Measurements from ENCODE around the gene NEMP1.

The NEMP1 gene

GRCh38 chr12:57105011-57105753 lies 26.6 kb upstream of the NEMP1 start:
- no peak for DNase-seq (ENCODE audit: low spot score)
- H3K4me2 ChIP-seq (ENCODE audit: insufficient read depth, low read length, poor library complexity, severe bottlenecking): no peak overlapping the region
- no peak overlapping the region for H3K27ac ChIP-seq (replicated peaks; ENCODE audit: low read length)
- no peak overlapping the region for H3K18ac ChIP-seq (ENCODE audit: low read length)
- H3K4me3 ChIP-seq (ENCODE audit: low read length in 2 of 2): no peak overlapping the region
- H2AK5ac ChIP-seq (ENCODE audit: low read depth, low read length): peak overlapping the region; percentile 8
- peak overlapping the region; percentile 51 for H3K9ac ChIP-seq (ENCODE audit: low read depth, low read length, poor library complexity)
- H2BK120ac ChIP-seq (ENCODE audit: low read depth, low read length): no peak overlapping the region
- H2BK15ac ChIP-seq (ENCODE audit: low read length): no peak overlapping the region
- peak overlapping the region; percentile 59 for H3K23ac ChIP-seq (ENCODE audit: low read depth, low read length, poor library complexity)
- no peaks in the 10 kb centered on the region for H3K27me3 ChIP-seq (ENCODE audit: control insufficient read depth in 3 of 3, insufficient read depth in 3 of 3, low read depth in 1 of 3, low read length in 3 of 3)
- no peaks in the 10 kb centered on the region for H3K9me3 ChIP-seq (replicated peaks in 1 of 2; ENCODE audit: control insufficient read depth in 2 of 2, insufficient read depth in 1 of 2, low read depth in 1 of 2, low read length in 2 of 2)
- no peak overlapping the region for H3K14ac ChIP-seq (ENCODE audit: low read length)
- peaks cover 10% of the 10 kb centered on the region in 2 donors for H3K4me1 ChIP-seq (ENCODE audit: control insufficient read depth in 2 of 2, insufficient read depth in 1 of 2, low read depth in 1 of 2, low read length in 2 of 2)
- no peak overlapping the region for H2AFZ ChIP-seq (ENCODE audit: low read length)
- H3K79me1 ChIP-seq (ENCODE audit: low read depth, low read length): no peaks in the 10 kb centered on the region
- H3K4ac ChIP-seq (ENCODE audit: low read length): no peak overlapping the region
- no CpG with 5 or more reads among the region's 14 CpGs for WGBS, 2 donors (ENCODE audit: extremely low coverage in 2 of 2, insufficient read length in 2 of 2, insufficient replicate concordance in 1 of 2)
- H3K36me3 ChIP-seq (replicated peaks in 1 of 2; ENCODE audit: control insufficient read depth in 2 of 2, insufficient read depth in 2 of 2, low read length in 2 of 2): peaks cover 0 to 64% of the 10 kb centered on the region in 2 donors
- H2BK12ac ChIP-seq (ENCODE audit: low read length): no peak overlapping the region
- H2BK5ac ChIP-seq (ENCODE audit: low read length): no peak overlapping the region
- H4K8ac ChIP-seq (ENCODE audit: low read depth, low read length): no peak overlapping the region
- H4K91ac ChIP-seq (ENCODE audit: low read depth, low read length, poor library complexity): no peak overlapping the region

- no peaks in the 10 kb centered on the region for H3K27me3 ChIP-seq (ENCODE audit: control insufficient read depth in 3 of 3, insufficient read depth in 3 of 3, low read depth in 1 of 3, low read length in 3 of 3)
- H3K9ac ChIP-seq (ENCODE audit: low read depth, low read length, poor library complexity): no peak overlapping the region
- no peak overlapping the region for H2BK15ac ChIP-seq (ENCODE audit: low read length)
- H3K27ac ChIP-seq (replicated peaks; ENCODE audit: low read length): no peak overlapping the region
- no peak overlapping the region for H3K4me3 ChIP-seq (ENCODE audit: low read length in 2 of 2)
- no peak overlapping the region for H3K14ac ChIP-seq (ENCODE audit: low read length)
- H3K4ac ChIP-seq (ENCODE audit: low read length): no peak overlapping the region
- H3K4me1 ChIP-seq (ENCODE audit: control insufficient read depth in 2 of 2, insufficient read depth in 1 of 2, low read depth in 1 of 2, low read length in 2 of 2): peaks cover 6 to 8% of the 10 kb centered on the region in 2 donors
- H4K91ac ChIP-seq (ENCODE audit: low read depth, low read length, poor library complexity): peak overlapping the region; percentile 22
- H3K79me1 ChIP-seq (ENCODE audit: low read depth, low read length): no peaks in the 10 kb centered on the region
- peak overlapping the region; percentile 40 for H3K18ac ChIP-seq (ENCODE audit: low read length)
- WGBS, 2 donors (ENCODE audit: extremely low coverage in 2 of 2, insufficient read length in 2 of 2, insufficient replicate concordance in 1 of 2): no CpG with 5 or more reads among the region's 12 CpGs
- DNase-seq (ENCODE audit: low spot score): no peak
- no peaks in the 10 kb centered on the region for H3K9me3 ChIP-seq (replicated peaks in 1 of 2; ENCODE audit: control insufficient read depth in 2 of 2, insufficient read depth in 1 of 2, low read depth in 1 of 2, low read length in 2 of 2)
- no peak overlapping the region for H2BK120ac ChIP-seq (ENCODE audit: low read depth, low read length)
- no peak overlapping the region for H3K4me2 ChIP-seq (ENCODE audit: insufficient read depth, low read length, poor library complexity, severe bottlenecking)
- no peak overlapping the region for H3K23ac ChIP-seq (ENCODE audit: low read depth, low read length, poor library complexity)
- H3K36me3 ChIP-seq (replicated peaks in 1 of 2; ENCODE audit: control insufficient read depth in 2 of 2, insufficient read depth in 2 of 2, low read length in 2 of 2): peaks cover 0 to 71% of the 10 kb centered on the region in 2 donors
- no peak overlapping the region for H4K8ac ChIP-seq (ENCODE audit: low read depth, low read length)
- H2AK5ac ChIP-seq (ENCODE audit: low read depth, low read length): no peak overlapping the region
- H2BK5ac ChIP-seq (ENCODE audit: low read length): no peak overlapping the region
- no peak overlapping the region for H2AFZ ChIP-seq (ENCODE audit: low read length)
- H2BK12ac ChIP-seq (ENCODE audit: low read length): peak overlapping the region; percentile 24
Measured at GRCh38 chr12:57104292-57104910, 25.8 kb upstream of the NEMP1 start.

- H2BK12ac ChIP-seq (ENCODE audit: low read length): no peak overlapping the region
- no CpG with 5 or more reads among the region's 7 CpGs for WGBS, 2 donors (ENCODE audit: extremely low coverage in 2 of 2, insufficient read length in 2 of 2, insufficient replicate concordance in 1 of 2)
Measured at GRCh38 chr12:57103856-57104255, 25.3 kb upstream of the NEMP1 start.

GRCh38 chr12:57101892-57102695 lies 23.5 kb upstream of the NEMP1 start:
- Histone ChIP-seq H3K4me3 (ENCODE audit: low read length in 2 of 2) (no peak overlapping the region), H3K4ac (ENCODE audit: low read length) (no peak overlapping the region), H3K4me2 (ENCODE audit: insufficient read depth, low read length, poor library complexity, severe bottlenecking) (no peak overlapping the region), H3K36me3 (replicated peaks in 1 of 2; ENCODE audit: control insufficient read depth in 2 of 2, insufficient read depth in 2 of 2, low read length in 2 of 2) (peaks cover 0 to 77% of the 10 kb centered on the region in 2 donors), H3K4me1 (ENCODE audit: control insufficient read depth in 2 of 2, insufficient read depth in 1 of 2, low read depth in 1 of 2, low read length in 2 of 2) (peaks cover 6 to 8% of the 10 kb centered on the region in 2 donors), H3K27ac (replicated peaks; ENCODE audit: low read length) (no peak overlapping the region), H3K79me1 (ENCODE audit: low read depth, low read length) (no peaks in the 10 kb centered on the region), H2BK5ac (ENCODE audit: low read length) (no peak overlapping the region), H3K14ac (ENCODE audit: low read length) (no peak overlapping the region), H4K91ac (ENCODE audit: low read depth, low read length, poor library complexity) (no peak overlapping the region), H2BK120ac (ENCODE audit: low read depth, low read length) (no peak overlapping the region), H2BK15ac (ENCODE audit: low read length) (no peak overlapping the region), H3K18ac (ENCODE audit: low read length) (peak overlapping the region; percentile 77), H3K23ac (ENCODE audit: low read depth, low read length, poor library complexity) (no peak overlapping the region), H2AFZ (ENCODE audit: low read length) (no peak overlapping the region), H2BK12ac (ENCODE audit: low read length) (no peak overlapping the region), H3K27me3 (ENCODE audit: control insufficient read depth in 3 of 3, insufficient read depth in 3 of 3, low read depth in 1 of 3, low read length in 3 of 3) (no peaks in the 10 kb centered on the region), H3K9ac (ENCODE audit: low read depth, low read length, poor library complexity) (peak overlapping the region; percentile 9), H3K9me3 (replicated peaks in 1 of 2; ENCODE audit: control insufficient read depth in 2 of 2, insufficient read depth in 1 of 2, low read depth in 1 of 2, low read length in 2 of 2) (no peaks in the 10 kb centered on the region), H2AK5ac (ENCODE audit: low read depth, low read length) (peak overlapping the region; percentile 73), H4K8ac (ENCODE audit: low read depth, low read length) (no peak overlapping the region)
- no peak for DNase-seq (ENCODE audit: low spot score)
- no CpG with 5 or more reads among the region's 15 CpGs for WGBS, 2 donors (ENCODE audit: extremely low coverage in 2 of 2, insufficient read length in 2 of 2, insufficient replicate concordance in 1 of 2)

More at GRCh38 chr12:57103856-57104255, 25.3 kb upstream of the NEMP1 start:
- H2AFZ ChIP-seq (ENCODE audit: low read length): no peak overlapping the region
- no peak overlapping the region for H2BK5ac ChIP-seq (ENCODE audit: low read length)
- H2BK120ac ChIP-seq (ENCODE audit: low read depth, low read length): no peak overlapping the region
- no peak overlapping the region for H3K27ac ChIP-seq (replicated peaks; ENCODE audit: low read length)
- H3K27me3 ChIP-seq (ENCODE audit: control insufficient read depth in 3 of 3, insufficient read depth in 3 of 3, low read depth in 1 of 3, low read length in 3 of 3): no peaks in the 10 kb centered on the region
- no peak overlapping the region for H4K91ac ChIP-seq (ENCODE audit: low read depth, low read length, poor library complexity)
- no peak overlapping the region for H3K23ac ChIP-seq (ENCODE audit: low read depth, low read length, poor library complexity)
- DNase-seq (ENCODE audit: low spot score): no peak
- no peak overlapping the region for H3K4me2 ChIP-seq (ENCODE audit: insufficient read depth, low read length, poor library complexity, severe bottlenecking)
- H3K9me3 ChIP-seq (replicated peaks in 1 of 2; ENCODE audit: control insufficient read depth in 2 of 2, insufficient read depth in 1 of 2, low read depth in 1 of 2, low read length in 2 of 2): no peaks in the 10 kb centered on the region
- H2BK15ac ChIP-seq (ENCODE audit: low read length): no peak overlapping the region
- H3K4ac ChIP-seq (ENCODE audit: low read length): no peak overlapping the region
- no peak overlapping the region for H3K9ac ChIP-seq (ENCODE audit: low read depth, low read length, poor library complexity)
- peaks cover 0 to 76% of the 10 kb centered on the region in 2 donors for H3K36me3 ChIP-seq (replicated peaks in 1 of 2; ENCODE audit: control insufficient read depth in 2 of 2, insufficient read depth in 2 of 2, low read length in 2 of 2)
- H4K8ac ChIP-seq (ENCODE audit: low read depth, low read length): no peak overlapping the region
- peaks cover 6 to 8% of the 10 kb centered on the region in 2 donors for H3K4me1 ChIP-seq (ENCODE audit: control insufficient read depth in 2 of 2, insufficient read depth in 1 of 2, low read depth in 1 of 2, low read length in 2 of 2)
- no peak overlapping the region for H3K18ac ChIP-seq (ENCODE audit: low read length)
- no peak overlapping the region for H3K14ac ChIP-seq (ENCODE audit: low read length)
- H2AK5ac ChIP-seq (ENCODE audit: low read depth, low read length): no peak overlapping the region
- no peak overlapping the region for H3K4me3 ChIP-seq (ENCODE audit: low read length in 2 of 2)
- H3K79me1 ChIP-seq (ENCODE audit: low read depth, low read length): no peaks in the 10 kb centered on the region
